ENCODE measurements around the gene TNK1.
"Not testable (repeated sequence)": the region's sequence is repeated elsewhere in the genome, so short reads cannot be mapped to it uniquely, and the experiment has no call there.

TNK1 gene

GRCh38 chr17:7380855-7381683, at the start of gene TNK1:
Gene TNK1 (plus strand): TSS chr17:7381089. CDS start chr17:7382927, 1,838 bp downstream.
- in situ Hi-C loops (cut with MboI; ENCODE audit: low sequenced_read_pairs): no loop called here

GRCh38 chr17:7332111-7332510, 48.8 kb upstream of the TNK1 start:
- in situ Hi-C loops (cut with MboI; ENCODE audit: low sequenced_read_pairs): no loop called here

GRCh38 chr17:7332600-7333069, 48.3 kb upstream of the TNK1 start:
- in situ Hi-C loops (cut with MboI; ENCODE audit: low sequenced_read_pairs): not testable (repeated sequence)

- in situ Hi-C loops (cut with MboI; ENCODE audit: low sequenced_read_pairs): no loop called here
These were observed 45.9 kb upstream of the TNK1 start for GRCh38 chr17:7334938-7335538.

- in situ Hi-C loops (cut with MboI; ENCODE audit: low sequenced_read_pairs): not testable (repeated sequence)
These were observed 45.1 kb upstream of the TNK1 start for GRCh38 chr17:7335765-7336164.

- in situ Hi-C loops (cut with MboI; ENCODE audit: low sequenced_read_pairs): no loop called here
These were observed 44.4 kb upstream of the TNK1 start, which contains the start of gene ACAP1 for GRCh38 chr17:7336240-7337175. Gene ACAP1 (plus strand): TSS chr17:7336529. CDS start chr17:7336735, 206 bp downstream.

- in situ Hi-C loops (cut with MboI; ENCODE audit: low sequenced_read_pairs): not testable (repeated sequence)
These were observed 43.3 kb upstream of the TNK1 start for GRCh38 chr17:7337600-7337999.

GRCh38 chr17:7340179-7340578, 40.7 kb upstream of the TNK1 start:
- in situ Hi-C loops (cut with MboI; ENCODE audit: low sequenced_read_pairs): no loop called here

GRCh38 chr17:7341842-7342241, 39.0 kb upstream of the TNK1 start:
- in situ Hi-C loops (cut with MboI; ENCODE audit: low sequenced_read_pairs): no loop called here

- in situ Hi-C loops (cut with MboI; ENCODE audit: low sequenced_read_pairs): no loop called here
These were observed 37.6 kb upstream of the TNK1 start for GRCh38 chr17:7343250-7343649.

- in situ Hi-C loops (cut with MboI; ENCODE audit: low sequenced_read_pairs): no loop called here
These were observed 33.9 kb upstream of the TNK1 start for GRCh38 chr17:7346761-7347614.

GRCh38 chr17:7347630-7348477, 33.0 kb upstream of the TNK1 start:
- in situ Hi-C loops (cut with MboI; ENCODE audit: low sequenced_read_pairs): no loop called here

GRCh38 chr17:7348478-7349242, 32.2 kb upstream of the TNK1 start:
- in situ Hi-C loops (cut with MboI; ENCODE audit: low sequenced_read_pairs): no loop called here

GRCh38 chr17:7351665-7352502, 29.0 kb upstream of the TNK1 start, which contains the start of gene KCTD11:
Gene KCTD11 (plus strand): TSS chr17:7352162.
- in situ Hi-C loops (cut with MboI; ENCODE audit: low sequenced_read_pairs): no loop called here

- in situ Hi-C loops (cut with MboI; ENCODE audit: low sequenced_read_pairs): no loop called here
These were observed 28.4 kb upstream of the TNK1 start for GRCh38 chr17:7352503-7352889.

GRCh38 chr17:7352910-7353635, 27.8 kb upstream of the TNK1 start:
- in situ Hi-C loops (cut with MboI; ENCODE audit: low sequenced_read_pairs): no loop called here

Measured in HL-60/S4 treated with retinoic acid at 250 ng/mL for 4 days and 3 days (cell line).